GM20000 (cell line): Measurements from ENCODE around the gene FNDC3A.

Experiments used
- DNase-seq: peaks from one replicate; pipeline ENCODE4 v3.0.0; 2012; ENCODE audit warnings: low spot score
- TF ChIP-seq, protein P1 (sequence below): IDR thresholded peaks from 2 replicates; pipeline ENCODE4 v1.5.1; 2012; ENCODE audit warnings: mild to moderate bottlenecking, control low read depth; ENCODE audit errors: extremely low read depth, missing control alignments

FNDC3A gene

DNA sequence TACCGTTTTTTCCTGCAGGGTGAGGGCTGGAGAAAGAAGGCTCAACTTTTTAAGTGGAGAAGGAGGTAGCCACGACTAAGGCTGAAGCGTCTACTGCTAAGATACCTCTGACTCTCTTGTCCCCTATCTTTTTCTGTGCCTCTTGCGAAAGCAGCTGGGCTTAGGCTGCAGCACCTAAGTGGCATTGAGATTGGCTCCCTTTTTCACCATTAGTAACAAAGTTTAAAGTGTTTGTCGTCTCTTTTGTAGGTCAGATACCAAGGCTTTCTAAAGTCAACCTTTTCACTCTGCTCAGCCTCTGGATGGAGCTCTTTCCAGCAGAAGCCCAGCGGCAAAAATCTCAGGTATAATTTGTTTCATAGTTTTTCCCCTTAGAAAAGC, 272.9 kb downstream of the FNDC3A start:
- TF ChIP-seq, protein P1, sequence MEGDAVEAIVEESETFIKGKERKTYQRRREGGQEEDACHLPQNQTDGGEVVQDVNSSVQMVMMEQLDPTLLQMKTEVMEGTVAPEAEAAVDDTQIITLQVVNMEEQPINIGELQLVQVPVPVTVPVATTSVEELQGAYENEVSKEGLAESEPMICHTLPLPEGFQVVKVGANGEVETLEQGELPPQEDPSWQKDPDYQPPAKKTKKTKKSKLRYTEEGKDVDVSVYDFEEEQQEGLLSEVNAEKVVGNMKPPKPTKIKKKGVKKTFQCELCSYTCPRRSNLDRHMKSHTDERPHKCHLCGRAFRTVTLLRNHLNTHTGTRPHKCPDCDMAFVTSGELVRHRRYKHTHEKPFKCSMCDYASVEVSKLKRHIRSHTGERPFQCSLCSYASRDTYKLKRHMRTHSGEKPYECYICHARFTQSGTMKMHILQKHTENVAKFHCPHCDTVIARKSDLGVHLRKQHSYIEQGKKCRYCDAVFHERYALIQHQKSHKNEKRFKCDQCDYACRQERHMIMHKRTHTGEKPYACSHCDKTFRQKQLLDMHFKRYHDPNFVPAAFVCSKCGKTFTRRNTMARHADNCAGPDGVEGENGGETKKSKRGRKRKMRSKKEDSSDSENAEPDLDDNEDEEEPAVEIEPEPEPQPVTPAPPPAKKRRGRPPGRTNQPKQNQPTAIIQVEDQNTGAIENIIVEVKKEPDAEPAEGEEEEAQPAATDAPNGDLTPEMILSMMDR = peak; percentile 10
- DNase-seq = no peak

DNA sequence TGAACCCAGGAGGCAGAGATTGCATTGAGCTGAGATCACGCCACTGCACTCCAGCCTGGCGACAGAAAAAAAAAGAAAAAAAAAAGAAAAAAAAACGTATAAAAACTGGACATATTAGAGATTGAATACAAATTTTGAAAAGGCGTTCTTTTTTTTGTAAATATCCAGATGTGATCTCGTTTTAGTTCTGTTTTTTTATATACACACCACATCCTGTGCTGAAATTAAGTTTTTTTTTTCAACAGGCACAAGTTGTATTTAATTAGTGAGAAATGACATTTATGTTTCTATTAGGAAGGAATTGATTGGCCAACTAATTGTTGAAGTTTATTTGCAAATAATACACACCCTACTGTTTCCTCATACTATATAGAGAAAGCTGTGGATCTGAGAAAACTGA, 275.6 kb downstream of the FNDC3A start:
- TF ChIP-seq, protein P1 = no peak
- no peak for DNase-seq

- TF ChIP-seq, protein P1 = no peak
- no peak for DNase-seq
Observed at GRCh38 chr13:49253310-49253709, 277.6 kb downstream of the FNDC3A start.

DNA sequence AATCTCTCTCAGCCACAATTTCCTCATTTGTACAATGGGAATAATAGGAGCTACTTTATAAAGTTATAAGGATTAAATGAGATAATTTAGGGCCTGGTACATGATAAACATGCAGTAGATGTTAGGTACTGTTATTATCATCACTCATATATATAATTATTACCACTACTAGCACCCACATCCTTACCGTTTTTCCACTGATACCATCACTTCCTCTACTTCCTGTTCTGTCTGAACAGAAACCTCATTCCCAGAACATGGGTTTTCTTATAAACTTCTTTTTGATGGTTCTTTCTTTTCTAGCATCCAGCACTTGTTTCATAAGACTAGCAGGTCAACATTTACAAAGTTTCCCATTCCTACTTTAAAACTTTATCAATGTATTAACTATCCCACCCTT, 278.3 kb downstream of the FNDC3A start:
- no peak for DNase-seq
- TF ChIP-seq, protein P1 = no peak

GRCh38 chr13:49256841-49257240, 281.1 kb downstream of the FNDC3A start:
- TF ChIP-seq, protein P1 = no peak
- DNase-seq = no peak

DNA sequence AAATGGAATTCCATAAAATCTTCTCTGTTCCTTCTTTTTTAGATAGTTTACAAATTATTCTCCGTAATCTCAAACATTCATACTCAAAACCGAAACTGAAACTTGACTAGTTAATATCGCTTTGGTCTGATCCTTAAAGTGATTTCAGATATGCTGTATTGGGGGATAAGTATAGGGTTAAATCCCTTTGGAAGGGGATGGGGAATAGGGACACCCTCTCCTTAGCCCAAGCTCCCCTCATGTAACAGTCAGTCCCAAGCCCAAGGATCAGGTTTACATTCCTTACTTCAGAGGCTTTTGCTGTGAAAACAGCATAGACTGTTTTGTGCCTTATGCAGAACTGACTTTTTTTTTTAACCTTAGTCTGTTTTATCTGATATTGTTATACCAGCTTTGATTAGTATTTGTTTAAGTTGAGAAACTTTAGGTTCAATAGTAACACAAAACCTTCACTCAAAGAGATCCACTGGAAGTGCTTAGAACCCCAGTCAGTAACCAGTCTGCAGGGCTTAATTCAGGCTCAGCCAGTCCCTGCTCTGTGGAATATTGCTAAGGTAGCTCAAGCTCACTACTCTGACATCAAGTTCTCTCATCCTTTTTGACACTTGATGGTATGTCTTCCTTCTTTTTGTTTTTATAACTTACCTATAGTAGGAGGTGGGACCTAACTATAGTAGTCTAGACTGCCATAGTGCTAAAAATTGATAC, 282.5 kb downstream of the FNDC3A start:
- peak; percentile 6 for DNase-seq
- TF ChIP-seq, protein P1 = no peak
